ENCODE data around the gene ANG. TPM values are rescaled to one million over a fixed set of nuclear protein-coding genes. Genes with fewer than 3 reads are reported as not detected.

The ANG gene
- total and polyA plus RNA-seq, 2 of the 8 experiments (the other 6 are each of a cell fraction or from before 2014, with no cell fraction given): 2.2 to 4.6 TPM

- Histone ChIP-seq H4K20me1 (replicated peaks in 1 of 2; ENCODE audit: control insufficient read depth in 1 of 2, insufficient read depth in 2 of 2, low read length in 2 of 2) (no peaks in the 10 kb centered on the region), H3K23me2 (ENCODE audit: low read depth, low read length) (peaks cover 20% of the 10 kb centered on the region), H3K4me1 (replicated peaks in 1 of 4; ENCODE audit: control insufficient read depth in 3 of 4, insufficient read depth in 4 of 4, low read length in 3 of 4) (no peaks in the 10 kb centered on the region), H3K79me1 (ENCODE audit: low read depth, low read length) (no peaks in the 10 kb centered on the region), H3K18ac (ENCODE audit: extremely low read depth, low read length) (no peak overlapping the region), H4K5ac (ENCODE audit: insufficient read length, low read depth, low read length) (no peak overlapping the region), H4K91ac (replicated peaks; ENCODE audit: insufficient read length, low read length) (no peak overlapping the region), H3K9ac (replicated peaks in 1 of 4; ENCODE audit: extremely low read depth in 1 of 4, low read depth in 3 of 4, low read length in 3 of 4) (no peak overlapping the region), H3K4ac (replicated peaks; ENCODE audit: insufficient read length, low read depth, low read length) (no peak overlapping the region), H3K36me3 (ENCODE audit: control insufficient read depth in 2 of 4, insufficient read depth in 4 of 4, low read length in 3 of 4) (no peaks in the 10 kb centered on the region), H3K14ac (ENCODE audit: insufficient read length) (no peak overlapping the region), H3K23ac (ENCODE audit: insufficient read length) (no peak overlapping the region), H2BK12ac (ENCODE audit: low read depth, low read length) (no peak overlapping the region), H4K8ac (ENCODE audit: extremely low read depth, insufficient read depth, low read length) (no peak overlapping the region), H2BK120ac (replicated peaks; ENCODE audit: low read depth, low read length) (no peak overlapping the region), H3K56ac (replicated peaks; ENCODE audit: insufficient read length, low read depth, low read length) (no peak overlapping the region), H3K9me3 (ENCODE audit: insufficient read depth in 2 of 2, low read depth in 1 of 2, low read length in 1 of 2) (no peaks in the 10 kb centered on the region), H2AFZ (ENCODE audit: low read length) (no peak overlapping the region), H2BK5ac (ENCODE audit: low read depth, low read length) (no peak overlapping the region), H2BK20ac (ENCODE audit: low read length) (no peak overlapping the region), H3K27me3 (replicated peaks in 1 of 4; ENCODE audit: control insufficient read depth in 3 of 4, extremely low read depth in 1 of 4, insufficient read depth in 3 of 4, low read length in 3 of 4) (no peaks in the 10 kb centered on the region), H3K79me2 (ENCODE audit: control insufficient read depth in 1 of 2, insufficient read depth in 2 of 2, low read length in 2 of 2) (no peaks in the 10 kb centered on the region), H3K27ac (ENCODE audit: low read depth, low read length) (no peak overlapping the region), H3K4me3 (ENCODE audit: extremely low read depth in 1 of 4, insufficient read depth in 2 of 4, low read depth in 3 of 4, low read length in 4 of 4) (no peak overlapping the region), H3K4me2 (ENCODE audit: insufficient read depth in 1 of 2, low read depth in 2 of 2, low read length in 2 of 2) (no peak overlapping the region), H2AK5ac (ENCODE audit: low read depth, low read length) (no peak overlapping the region), H2BK15ac (ENCODE audit: low read length) (no peak overlapping the region)
- ChIA-PET POLR2A (ENCODE audit: partially characterized antibody) (no interaction called here), CTCF (ENCODE audit: partially characterized antibody) (interaction anchor here (0.6 to 16.7 kb wide), 6 partner anchors 10 to 76 kb away, joined by 3 to 282 read pairs (median 6); no protein-coding TSS in a partner anchor)
- FAIRE-seq (no peak), DNase-seq (ENCODE audit: low read depth in 1 of 2, low spot score in 2 of 2) (no peak)
- WGBS, 2 experiments (ENCODE audit: extremely low coverage in 1 of 2, insufficient coverage in 1 of 2, insufficient read length in 1 of 2, insufficient replicate concordance in 2 of 2, low coverage in 1 of 2, low lambda C conversion rate in 2 of 2, missing lambda C conversion rate in 1 of 2): 86% methylated on average over 7 of the region's 7 CpGs; no CpG with 5 or more reads in 1 of the 2 experiments
- TF ChIP-seq GTF2F1 (IDR thresholded peaks at IDR 0.05; ENCODE audit: borderline replicate concordance, low read depth, low read length) (no peak), KDM4A (IDR thresholded peaks at IDR 0.05; ENCODE audit: low read depth, low read length, severe bottlenecking) (no peak), TEAD4 (IDR thresholded peaks at IDR 0.05; ENCODE audit: low read depth, low read length) (no peak), BRCA1 (IDR thresholded peaks at IDR 0.05; ENCODE audit: low read depth, low read length) (no peak), BACH1 (IDR thresholded peaks at IDR 0.05; ENCODE audit: low read length) (no peak), GABPA (IDR thresholded peaks at IDR 0.05; ENCODE audit: borderline replicate concordance, insufficient read depth, low read length) (no peak), EZH2 (IDR thresholded peaks at IDR 0.05; ENCODE audit: low read depth, low read length, severe bottlenecking) (no peak), CBX5 (IDR thresholded peaks at IDR 0.05; ENCODE audit: low read depth, low read length) (no peak), CBX8 (IDR thresholded peaks at IDR 0.05; ENCODE audit: borderline replicate concordance, low read depth, low read length) (no peak)
- TF ChIP-seq, protein P1, sequence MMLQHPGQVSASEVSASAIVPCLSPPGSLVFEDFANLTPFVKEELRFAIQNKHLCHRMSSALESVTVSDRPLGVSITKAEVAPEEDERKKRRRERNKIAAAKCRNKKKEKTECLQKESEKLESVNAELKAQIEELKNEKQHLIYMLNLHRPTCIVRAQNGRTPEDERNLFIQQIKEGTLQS (IDR thresholded peaks at IDR 0.05; ENCODE audit: insufficient read depth, low read depth, low read length): no peak
- TF ChIP-seq, protein P2, sequence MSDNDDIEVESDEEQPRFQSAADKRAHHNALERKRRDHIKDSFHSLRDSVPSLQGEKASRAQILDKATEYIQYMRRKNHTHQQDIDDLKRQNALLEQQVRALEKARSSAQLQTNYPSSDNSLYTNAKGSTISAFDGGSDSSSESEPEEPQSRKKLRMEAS (IDR thresholded peaks at IDR 0.05): no peak
These were observed 2.0 kb upstream of the ANG start for GRCh38 chr14:20686386-20687143.
